Breast epithelium (tissue), 3 donors: ENCODE data around the gene ZP3.
"Not testable (repeated sequence)": the region's sequence is repeated elsewhere in the genome, so short reads cannot be mapped to it uniquely, and the experiment has no call there.

Experiments used
- POLR2A ChIP-seq: fragments of 450-650 bp; IDR thresholded peaks from one replicate; pipeline ENCODE4 v1.6.1; 2016; ENCODE audit warnings: antibody characterized with exemption, mild to moderate bottlenecking, moderate library complexity
- POLR2AphosphoS5 ChIP-seq, 3 donors: sonication (generic); formaldehyde crosslinking; IDR thresholded peaks; one replicate each; pipeline ENCODE4 v1.6.1; 2017; ENCODE audit warnings: antibody characterized with exemption in 3 of 3
- TF ChIP-seq, protein P1 (sequence below), 3 donors: fragments of 450-650 bp; IDR thresholded peaks; one replicate each; pipeline ENCODE4 v1.5.1; 2016 to 2017; ENCODE audit warnings: antibody characterized with exemption in 3 of 3, mild to moderate bottlenecking in 3 of 3, moderate library complexity in 3 of 3

- TF ChIP-seq, protein P1, sequence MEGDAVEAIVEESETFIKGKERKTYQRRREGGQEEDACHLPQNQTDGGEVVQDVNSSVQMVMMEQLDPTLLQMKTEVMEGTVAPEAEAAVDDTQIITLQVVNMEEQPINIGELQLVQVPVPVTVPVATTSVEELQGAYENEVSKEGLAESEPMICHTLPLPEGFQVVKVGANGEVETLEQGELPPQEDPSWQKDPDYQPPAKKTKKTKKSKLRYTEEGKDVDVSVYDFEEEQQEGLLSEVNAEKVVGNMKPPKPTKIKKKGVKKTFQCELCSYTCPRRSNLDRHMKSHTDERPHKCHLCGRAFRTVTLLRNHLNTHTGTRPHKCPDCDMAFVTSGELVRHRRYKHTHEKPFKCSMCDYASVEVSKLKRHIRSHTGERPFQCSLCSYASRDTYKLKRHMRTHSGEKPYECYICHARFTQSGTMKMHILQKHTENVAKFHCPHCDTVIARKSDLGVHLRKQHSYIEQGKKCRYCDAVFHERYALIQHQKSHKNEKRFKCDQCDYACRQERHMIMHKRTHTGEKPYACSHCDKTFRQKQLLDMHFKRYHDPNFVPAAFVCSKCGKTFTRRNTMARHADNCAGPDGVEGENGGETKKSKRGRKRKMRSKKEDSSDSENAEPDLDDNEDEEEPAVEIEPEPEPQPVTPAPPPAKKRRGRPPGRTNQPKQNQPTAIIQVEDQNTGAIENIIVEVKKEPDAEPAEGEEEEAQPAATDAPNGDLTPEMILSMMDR (IDR thresholded peaks at IDR 0.05): not testable (repeated sequence)
- not testable (repeated sequence) for TF ChIP-seq POLR2AphosphoS5 (IDR thresholded peaks at IDR 0.05); POLR2A
Observed at GRCh38 chr7:76461464-76462101, 36.8 kb downstream of the ZP3 start, which contains the start of gene DTX2.
